OCI-LY1 (cell line): ENCODE data around the gene RGS7.

Experiments used
- H2AFZ ChIP-seq: fragments of 200-600 bp; sonication (generic), shearing (Covaris generic); 2 replicates; pipeline ENCODE4 v1.6.0; 2014; ENCODE audit warnings: antibody characterized with exemption, mild to moderate bottlenecking, low read length
- H3F3A ChIP-seq: fragments of 200-600 bp; sonication (generic), shearing (Covaris generic); 2 replicates; pipeline ENCODE4 v1.6.0; 2014; ENCODE audit warnings: mild to moderate bottlenecking, antibody characterized with exemption, low read length, moderate library complexity; ENCODE audit not compliant: insufficient read depth
- H3K27ac ChIP-seq: fragments of 200-600 bp; sonication (generic); 2 replicates; pipeline ENCODE4 v1.5.1; 2014; ENCODE audit warnings: low read length, mixed run types, mild to moderate bottlenecking, low read depth; ENCODE audit not compliant: poor library complexity, severe bottlenecking
- H3K27me3 ChIP-seq: fragments of 200-600 bp; sonication (generic); 2 replicates; pipeline ENCODE4 v1.6.0; 2014; ENCODE audit warnings: antibody characterized with exemption, mild to moderate bottlenecking, low read length, moderate library complexity; ENCODE audit not compliant: insufficient read depth
- H3K36me3 ChIP-seq: fragments of 200-600 bp; sonication (generic); 2 replicates; pipeline ENCODE4 v1.6.1; 2014; ENCODE audit warnings: mild to moderate bottlenecking, antibody characterized with exemption, low read length, moderate library complexity, mixed read lengths; ENCODE audit not compliant: insufficient read depth
- H3K4me1 ChIP-seq: fragments of 200-600 bp; sonication (generic); 2 replicates; pipeline ENCODE4 v1.5.1; 2014; ENCODE audit warnings: mild to moderate bottlenecking, low read length, moderate library complexity; ENCODE audit not compliant: insufficient read depth, severe bottlenecking
- H3K4me2 ChIP-seq: fragments of 200-600 bp; sonication (generic), shearing (Covaris generic); 2 replicates; pipeline ENCODE4 v1.6.1; 2014; ENCODE audit warnings: low read length
- H3K4me3 ChIP-seq: fragments of 200-600 bp; sonication (generic); 2 replicates; pipeline ENCODE4 v1.5.1; 2014; ENCODE audit warnings: low read length, low read depth, mild to moderate bottlenecking, mixed read lengths; ENCODE audit not compliant: poor library complexity, severe bottlenecking
- H3K79me2 ChIP-seq: fragments of 200-600 bp; shearing (Covaris generic); 2 replicates; pipeline ENCODE4 v1.6.1; 2016; ENCODE audit warnings: mixed run types, low read length, mixed read lengths; ENCODE audit not compliant: insufficient read depth
- H3K9ac ChIP-seq: fragments of 200-600 bp; sonication (generic), shearing (Covaris generic); 2 replicates; pipeline ENCODE4 v1.6.1; 2014; ENCODE audit warnings: mild to moderate bottlenecking, low read length, mixed read lengths
- H3K9me2 ChIP-seq: fragments of 200-600 bp; sonication (generic), shearing (Covaris generic); 2 replicates; pipeline ENCODE4 v1.6.1; 2014; ENCODE audit warnings: low read depth, mild to moderate bottlenecking, low read length, mixed read lengths
- H3K9me3 ChIP-seq: fragments of 200-600 bp; shearing (Covaris generic); 2 replicates; pipeline ENCODE4 v1.6.1; 2014; ENCODE audit warnings: low read length, mixed read lengths
- H4K20me1 ChIP-seq: fragments of 200-600 bp; sonication (generic), shearing (Covaris generic); 2 replicates; pipeline ENCODE4 v1.6.0; 2016; ENCODE audit warnings: mild to moderate bottlenecking, low read length; ENCODE audit not compliant: insufficient read depth
- EZH2 ChIP-seq: fragments of 200-600 bp; sonication (generic), shearing (Covaris generic); IDR thresholded peaks from 2 replicates; pipeline ENCODE4 v1.8.0; 2017; ENCODE audit warnings: borderline replicate concordance, mixed run types, mild to moderate bottlenecking, antibody characterized with exemption, low read length, moderate library complexity, mixed read lengths
- TF ChIP-seq, protein P1 (sequence below): fragments of 200-600 bp; sonication (generic), shearing (Covaris generic); IDR thresholded peaks from 2 replicates; pipeline ENCODE4 v1.5.1; 2017; ENCODE audit warnings: mild to moderate bottlenecking, antibody characterized with exemption, low read length, moderate library complexity, mixed read lengths

RGS7 gene

DNA sequence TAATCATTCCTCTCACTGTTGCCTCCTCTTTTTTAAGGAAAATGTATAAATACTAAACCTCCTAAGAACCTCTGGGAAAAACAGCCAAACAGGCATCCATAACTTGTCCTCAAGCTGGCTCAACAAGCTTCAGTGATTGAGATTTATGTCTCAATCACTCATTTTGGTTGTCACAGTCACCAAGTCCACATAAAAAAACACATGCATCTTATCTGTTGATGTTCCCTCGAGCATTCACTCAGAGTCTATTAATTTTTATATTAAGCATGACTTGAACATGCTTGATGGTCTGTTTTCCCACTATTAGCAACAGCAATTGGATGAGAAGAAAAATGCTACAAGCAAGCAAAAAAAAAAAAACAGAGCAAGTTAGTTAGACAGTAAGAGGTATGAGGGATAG, 254.3 kb downstream of the RGS7 start:
- Histone ChIP-seq H3K79me2 (no peaks in the 10 kb centered on the region), H3K27ac (no peak overlapping the region), H3K9me2 (no peaks in the 10 kb centered on the region), H3F3A (no peaks in the 10 kb centered on the region), H3K4me1 (no peaks in the 10 kb centered on the region), H2AFZ (no peak overlapping the region), H3K9me3 (no peaks in the 10 kb centered on the region), H3K27me3 (no peaks in the 10 kb centered on the region), H3K4me2 (no peak overlapping the region), H3K36me3 (no peaks in the 10 kb centered on the region), H3K9ac (no peak overlapping the region), H3K4me3 (no peak overlapping the region), H4K20me1 (no peaks in the 10 kb centered on the region)
- TF ChIP-seq EZH2: no peak
- TF ChIP-seq, protein P1, sequence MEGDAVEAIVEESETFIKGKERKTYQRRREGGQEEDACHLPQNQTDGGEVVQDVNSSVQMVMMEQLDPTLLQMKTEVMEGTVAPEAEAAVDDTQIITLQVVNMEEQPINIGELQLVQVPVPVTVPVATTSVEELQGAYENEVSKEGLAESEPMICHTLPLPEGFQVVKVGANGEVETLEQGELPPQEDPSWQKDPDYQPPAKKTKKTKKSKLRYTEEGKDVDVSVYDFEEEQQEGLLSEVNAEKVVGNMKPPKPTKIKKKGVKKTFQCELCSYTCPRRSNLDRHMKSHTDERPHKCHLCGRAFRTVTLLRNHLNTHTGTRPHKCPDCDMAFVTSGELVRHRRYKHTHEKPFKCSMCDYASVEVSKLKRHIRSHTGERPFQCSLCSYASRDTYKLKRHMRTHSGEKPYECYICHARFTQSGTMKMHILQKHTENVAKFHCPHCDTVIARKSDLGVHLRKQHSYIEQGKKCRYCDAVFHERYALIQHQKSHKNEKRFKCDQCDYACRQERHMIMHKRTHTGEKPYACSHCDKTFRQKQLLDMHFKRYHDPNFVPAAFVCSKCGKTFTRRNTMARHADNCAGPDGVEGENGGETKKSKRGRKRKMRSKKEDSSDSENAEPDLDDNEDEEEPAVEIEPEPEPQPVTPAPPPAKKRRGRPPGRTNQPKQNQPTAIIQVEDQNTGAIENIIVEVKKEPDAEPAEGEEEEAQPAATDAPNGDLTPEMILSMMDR: no peak

- Histone ChIP-seq H3K9me3 (no peaks in the 10 kb centered on the region), H3K27ac (no peak overlapping the region), H3K4me3 (no peak overlapping the region), H3K9me2 (no peaks in the 10 kb centered on the region), H3F3A (no peaks in the 10 kb centered on the region), H3K9ac (no peak overlapping the region), H4K20me1 (no peaks in the 10 kb centered on the region), H3K4me2 (no peak overlapping the region), H3K4me1 (no peaks in the 10 kb centered on the region), H3K36me3 (no peaks in the 10 kb centered on the region), H3K79me2 (no peaks in the 10 kb centered on the region), H3K27me3 (no peaks in the 10 kb centered on the region), H2AFZ (no peak overlapping the region)
- TF ChIP-seq, protein P1: no peak
- TF ChIP-seq EZH2: no peak
These were observed 255.4 kb downstream of the RGS7 start for GRCh38 chr1:241101622-241102021.

DNA sequence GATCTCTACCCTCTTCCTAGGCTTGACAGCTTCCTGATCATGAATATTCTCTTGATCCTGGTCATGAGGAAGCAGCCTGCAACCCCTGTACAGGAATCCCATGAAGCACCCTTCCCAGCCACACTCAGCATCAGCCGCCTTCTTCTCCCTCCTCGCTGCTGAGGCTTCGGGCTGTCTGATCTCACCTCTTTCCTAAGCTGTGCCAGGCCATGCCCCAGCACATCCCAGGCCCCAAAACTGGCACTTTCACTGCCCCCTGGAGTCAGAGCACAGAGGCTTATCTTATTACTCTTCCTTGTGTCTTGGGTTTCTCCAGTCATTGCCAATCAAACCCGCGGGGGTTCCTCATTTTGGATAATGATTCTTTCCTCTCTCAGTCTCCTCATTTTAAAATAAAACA, 259.5 kb downstream of the RGS7 start:
- no peak overlapping the region for H3K4me2 ChIP-seq

More for the DNA sequence above, 259.5 kb downstream of the RGS7 start:
- TF ChIP-seq, protein P1: no peak
- no peak for TF ChIP-seq EZH2
- H4K20me1 ChIP-seq: no peaks in the 10 kb centered on the region
- no peak overlapping the region for H3K9ac ChIP-seq
- no peaks in the 10 kb centered on the region for H3K4me1 ChIP-seq
- no peaks in the 10 kb centered on the region for H3K27me3 ChIP-seq
- H3K79me2 ChIP-seq: no peaks in the 10 kb centered on the region
- H3K27ac ChIP-seq: no peak overlapping the region
- no peak overlapping the region for H2AFZ ChIP-seq
- H3K9me3 ChIP-seq: no peaks in the 10 kb centered on the region
- no peaks in the 10 kb centered on the region for H3K36me3 ChIP-seq
- no peaks in the 10 kb centered on the region for H3K9me2 ChIP-seq
- H3K4me3 ChIP-seq: no peak overlapping the region
- no peaks in the 10 kb centered on the region for H3F3A ChIP-seq
